Endodermal cell (in vitro differentiated cells): Measurements from ENCODE around the gene NCKAP5. TPM values are rescaled to one million over a fixed set of nuclear protein-coding genes. Genes with fewer than 3 reads are reported as not detected.

Experiments
- DNase-seq: peaks from one replicate; pipeline ENCODE4 v3.0.0-alpha.2; 2017
- H3K27ac ChIP-seq: 2 replicates; pipeline ENCODE4 v1.5.1; 2013; ENCODE audit warnings: mild to moderate bottlenecking, low read depth, low read length, moderate library complexity
- H3K27me3 ChIP-seq: 2 replicates; pipeline ENCODE4 v1.6.1; 2013; ENCODE audit warnings: mild to moderate bottlenecking, low read length, moderate library complexity; ENCODE audit not compliant: insufficient read depth, control insufficient read depth, poor library complexity, severe bottlenecking
- H3K36me3 ChIP-seq: 2 replicates; pipeline ENCODE4 v1.7.0; 2013; ENCODE audit warnings: mild to moderate bottlenecking, low read length, moderate library complexity; ENCODE audit not compliant: control insufficient read depth, insufficient read depth
- H3K4me1 ChIP-seq: one replicate; pipeline ENCODE4 v1.7.0; 2013; ENCODE audit warnings: low read length; ENCODE audit not compliant: control insufficient read depth, insufficient read depth
- H3K4me3 ChIP-seq: 2 replicates; pipeline ENCODE4 v1.5.1; 2013; ENCODE audit warnings: mild to moderate bottlenecking, low read length, moderate library complexity
- H3K9ac ChIP-seq: 2 replicates; pipeline ENCODE4 v1.6.1; 2013; ENCODE audit warnings: mild to moderate bottlenecking, low read length, moderate library complexity; ENCODE audit not compliant: poor library complexity, severe bottlenecking; ENCODE audit errors: extremely low read depth
- H3K9me3 ChIP-seq: 2 replicates; pipeline ENCODE4 v1.6.1; 2013; ENCODE audit warnings: mild to moderate bottlenecking, low read length, moderate library complexity; ENCODE audit not compliant: control insufficient read depth
- H3K27ac Mint-ChIP-seq: 2 replicates; pipeline ENCODE4 v1.8.0; 2020; ENCODE audit warnings: mixed read lengths
- H3K27me3 Mint-ChIP-seq: 2 replicates; pipeline ENCODE4 v1.8.0; 2021; ENCODE audit warnings: mild to moderate bottlenecking, mixed read lengths; ENCODE audit not compliant: insufficient read depth
- H3K36me3 Mint-ChIP-seq: 2 replicates; pipeline ENCODE4 v1.8.0; 2020; ENCODE audit warnings: low read depth, mixed read lengths
- H3K4me1 Mint-ChIP-seq: 2 replicates; pipeline ENCODE4 v1.8.0; 2020; ENCODE audit warnings: mixed read lengths
- H3K4me3 Mint-ChIP-seq: 2 replicates; pipeline ENCODE4 v1.8.0; 2020; ENCODE audit warnings: mild to moderate bottlenecking, moderate library complexity, mixed read lengths
- H3K9me3 Mint-ChIP-seq: 2 replicates; pipeline ENCODE4 v1.8.0; 2020; ENCODE audit warnings: mild to moderate bottlenecking, mixed read lengths
- WGBS, 2 experiments: methylation state at CpG; one replicate each; pipeline versions ENCODE4 v1.1.5 to v1.1.7; 2013; ENCODE audit warnings: missing lambda C conversion rate in 2 of 2, mixed read lengths in 1 of 2; ENCODE audit not compliant: insufficient coverage in 1 of 2, insufficient read length in 1 of 2; 5-methylcytosine and 5-hydroxymethylcytosine counted together
- total RNA-seq, 2 donors: library from RNA; stranded (reverse); fragmentation: NEBNext Ultra II Directional in 1 of 2; extraction: Animal tissue kit (Norgen Biotek cat#: 25700) in 1 of 2; gene quantifications; 2 replicates in 1 of 2; 3 replicates in 1 of 2; pipeline ENCODE4 v1.2.1, GENCODE V29; 2021
- TF ChIP-seq, protein P1 (sequence below): fragments of 200-600 bp; sonication (generic); conservative IDR thresholded peaks from 2 replicates; pipeline ENCODE4 v1.5.0; 2021; ENCODE audit warnings: antibody characterized with exemption, mild to moderate bottlenecking

NCKAP5 gene
- total RNA-seq, 2 donors from 2014 or later, result 0.58 to 0.92 TPM

DNA sequence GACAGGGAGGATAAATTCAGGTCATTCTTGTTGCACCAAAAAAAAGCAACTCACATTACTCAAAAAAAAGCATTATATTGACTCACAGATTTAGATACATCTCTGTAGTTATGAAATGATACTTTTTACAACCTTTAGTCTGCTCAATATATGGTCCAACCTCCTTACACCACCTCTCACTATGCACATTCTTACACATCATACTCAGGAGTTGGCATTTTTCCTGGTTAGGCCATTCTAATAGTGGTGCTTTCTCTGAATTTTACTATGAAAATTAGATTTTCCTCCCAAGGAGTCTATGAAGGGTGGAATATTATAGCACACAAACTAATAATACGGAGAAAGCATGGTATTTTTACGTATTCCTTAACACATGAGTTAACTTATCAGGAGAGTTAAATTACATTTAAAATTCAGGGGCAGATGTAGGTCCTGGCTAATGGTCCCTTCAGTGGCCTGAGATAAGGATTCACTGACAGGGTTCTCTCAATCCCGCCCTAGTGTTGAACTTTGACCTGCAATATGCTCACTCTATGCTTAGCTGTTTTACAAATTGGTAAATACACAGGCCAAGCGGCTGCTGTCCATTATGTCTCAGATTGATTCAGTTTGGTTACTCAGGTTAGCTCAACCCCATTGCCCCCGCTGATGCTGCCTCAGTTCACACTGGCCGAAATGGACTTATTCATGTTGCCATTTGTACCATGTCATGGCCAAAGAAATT, 153.6 kb downstream of the NCKAP5 start:
- WGBS, 2 experiments, result 84 to 86% methylated on average over 4 to 6 of the region's 6 CpGs
- peaks cover 5% of the 10 kb centered on the region for H3K27me3 ChIP-seq
- DNase-seq, result no peak
- peaks cover 27% of the 10 kb centered on the region for H3K4me1 Mint-ChIP-seq
- H3K36me3 ChIP-seq, result no peaks in the 10 kb centered on the region
- no peaks in the 10 kb centered on the region for H3K9me3 Mint-ChIP-seq
- no peak overlapping the region for H3K4me3 ChIP-seq
- H3K27ac ChIP-seq, result no peak overlapping the region
- H3K4me1 ChIP-seq, result no peaks in the 10 kb centered on the region
- H3K36me3 Mint-ChIP-seq, result no peaks in the 10 kb centered on the region
- no peak overlapping the region for H3K4me3 Mint-ChIP-seq
- H3K27ac Mint-ChIP-seq, result no peak overlapping the region
- H3K27me3 Mint-ChIP-seq, result peaks cover 7% of the 10 kb centered on the region
- TF ChIP-seq, protein P1, sequence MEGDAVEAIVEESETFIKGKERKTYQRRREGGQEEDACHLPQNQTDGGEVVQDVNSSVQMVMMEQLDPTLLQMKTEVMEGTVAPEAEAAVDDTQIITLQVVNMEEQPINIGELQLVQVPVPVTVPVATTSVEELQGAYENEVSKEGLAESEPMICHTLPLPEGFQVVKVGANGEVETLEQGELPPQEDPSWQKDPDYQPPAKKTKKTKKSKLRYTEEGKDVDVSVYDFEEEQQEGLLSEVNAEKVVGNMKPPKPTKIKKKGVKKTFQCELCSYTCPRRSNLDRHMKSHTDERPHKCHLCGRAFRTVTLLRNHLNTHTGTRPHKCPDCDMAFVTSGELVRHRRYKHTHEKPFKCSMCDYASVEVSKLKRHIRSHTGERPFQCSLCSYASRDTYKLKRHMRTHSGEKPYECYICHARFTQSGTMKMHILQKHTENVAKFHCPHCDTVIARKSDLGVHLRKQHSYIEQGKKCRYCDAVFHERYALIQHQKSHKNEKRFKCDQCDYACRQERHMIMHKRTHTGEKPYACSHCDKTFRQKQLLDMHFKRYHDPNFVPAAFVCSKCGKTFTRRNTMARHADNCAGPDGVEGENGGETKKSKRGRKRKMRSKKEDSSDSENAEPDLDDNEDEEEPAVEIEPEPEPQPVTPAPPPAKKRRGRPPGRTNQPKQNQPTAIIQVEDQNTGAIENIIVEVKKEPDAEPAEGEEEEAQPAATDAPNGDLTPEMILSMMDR, result no peak
- no peak overlapping the region for H3K9ac ChIP-seq
- no peaks in the 10 kb centered on the region for H3K9me3 ChIP-seq

DNA sequence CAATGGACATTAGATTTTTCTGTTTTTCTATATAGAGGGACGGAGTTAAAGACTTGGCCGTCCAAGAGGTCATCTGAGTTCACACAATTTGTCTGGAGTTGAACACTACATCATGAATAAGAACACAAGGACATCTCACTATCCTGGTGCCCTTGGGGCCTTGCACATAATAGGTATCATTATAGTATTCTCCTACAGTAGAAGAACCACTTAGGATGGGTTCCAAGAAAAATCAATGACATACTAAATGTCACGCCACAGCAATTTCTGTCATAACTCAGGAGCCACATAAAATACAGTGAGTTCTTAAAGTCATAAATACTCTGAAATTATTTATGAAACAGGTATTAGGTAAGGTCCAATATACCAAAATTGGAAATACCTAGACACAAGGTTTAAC, 154.4 kb downstream of the NCKAP5 start:
- H3K4me3 ChIP-seq, result no peak overlapping the region
- peaks cover 27% of the 10 kb centered on the region for H3K4me1 Mint-ChIP-seq
- no peaks in the 10 kb centered on the region for H3K4me1 ChIP-seq
- H3K36me3 Mint-ChIP-seq, result no peaks in the 10 kb centered on the region
- DNase-seq, result no peak
- H3K27ac Mint-ChIP-seq, result no peak overlapping the region
- no peaks in the 10 kb centered on the region for H3K9me3 ChIP-seq
- no peak overlapping the region for H3K27ac ChIP-seq
- H3K27me3 Mint-ChIP-seq, result peaks cover 8% of the 10 kb centered on the region
- H3K27me3 ChIP-seq, result peaks cover 10% of the 10 kb centered on the region
- 99% methylated on average over 3 of the region's 3 CpGs; no CpG with 5 or more reads in 1 of the 2 experiments for WGBS, 2 experiments
- no peaks in the 10 kb centered on the region for H3K9me3 Mint-ChIP-seq
- no peak overlapping the region for H3K9ac ChIP-seq
- no peaks in the 10 kb centered on the region for H3K36me3 ChIP-seq
- TF ChIP-seq, protein P1, result no peak
- H3K4me3 Mint-ChIP-seq, result no peak overlapping the region

DNA sequence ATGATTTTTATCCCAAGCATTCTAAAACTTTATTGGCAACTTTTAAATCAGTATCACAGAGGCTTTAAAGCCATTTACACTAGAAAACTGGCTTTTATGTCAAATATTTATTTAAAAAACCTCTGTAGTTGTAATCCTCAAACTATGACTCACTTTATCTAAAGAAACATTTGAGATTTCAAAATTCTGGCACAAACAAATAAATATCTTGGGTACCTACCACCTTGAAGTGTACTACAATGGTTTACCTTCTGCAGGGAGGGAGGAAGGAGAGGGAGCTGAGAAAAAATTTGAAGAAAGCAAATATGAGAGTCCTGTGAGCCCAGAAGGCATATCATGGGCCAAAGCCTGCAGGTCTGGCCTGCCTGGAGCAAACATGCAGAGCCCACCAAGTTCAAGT, 155.6 kb downstream of the NCKAP5 start:
- Mint-ChIP-seq H3K36me3 (no peaks in the 10 kb centered on the region), H3K4me3 (no peak overlapping the region), H3K27ac (no peak overlapping the region), H3K4me1 (peaks cover 17% of the 10 kb centered on the region), H3K27me3 (peaks cover 8% of the 10 kb centered on the region), H3K9me3 (no peaks in the 10 kb centered on the region)
- TF ChIP-seq, protein P1, result no peak
- no peaks in the 10 kb centered on the region for H3K4me1 ChIP-seq
- H3K4me3 ChIP-seq, result no peak overlapping the region
- H3K9ac ChIP-seq, result no peak overlapping the region
- no peaks in the 10 kb centered on the region for H3K9me3 ChIP-seq
- DNase-seq, result no peak
- no peak overlapping the region for H3K27ac ChIP-seq
- H3K27me3 ChIP-seq, result peaks cover 10% of the 10 kb centered on the region
- no peaks in the 10 kb centered on the region for H3K36me3 ChIP-seq
